Right cardiac atrium (tissue), 5 donors: ENCODE measurements around the gene UBE2L6. TPM values are rescaled to one million over a fixed set of nuclear protein-coding genes. Genes with fewer than 3 reads are reported as not detected.
A peak's percentile ranks its signal among the peaks of the same experiment; 100 is the strongest.
"Not testable (repeated sequence)": the region's sequence is repeated elsewhere in the genome, so short reads cannot be mapped to it uniquely, and the experiment has no call there.

Source experiments
- ATAC-seq, 2 donors: fragments of 200-7000 bp; cut with Tn5 transposase; one replicate each; pipeline versions ENCODE4 v1.8.0 to v1.9.1; 2020; ENCODE audit warnings: moderate library complexity in 2 of 2, mild to moderate bottlenecking in 1 of 2
- DNase-seq, 3 donors: peaks; one replicate each; pipeline ENCODE4 v3.0.0-alpha.2; 2020
- H3K27ac ChIP-seq: one replicate; pipeline ENCODE4 v1.5.1; 2013; ENCODE audit warnings: mild to moderate bottlenecking, low read length, control low read depth, moderate library complexity
- H3K27me3 ChIP-seq: one replicate; pipeline ENCODE4 v1.6.1; 2013; ENCODE audit not compliant: control insufficient read depth, insufficient read depth
- H3K4me1 ChIP-seq: one replicate; pipeline ENCODE4 v1.6.1; 2013; ENCODE audit warnings: low read length; ENCODE audit not compliant: control insufficient read depth, insufficient read depth
- H3K4me3 ChIP-seq: one replicate; pipeline ENCODE4 v1.5.1; 2013; ENCODE audit warnings: low read length, control low read depth
- H3K9me3 ChIP-seq: one replicate; pipeline ENCODE4 v1.6.1; 2013; ENCODE audit warnings: low read length; ENCODE audit not compliant: control insufficient read depth
- WGBS: extraction: QIAGEN DNeasy Blood & Tissue Kit; methylation state at CpG from one replicate; pipeline ENCODE4 v1.1.7; 2013; 5-methylcytosine and 5-hydroxymethylcytosine counted together
- intact Hi-C, 4 donors: fragments of 100-400 bp; cut with DNase I; formaldehyde crosslinking; loops; one replicate each; pipeline versions ENCODE4 v1.11.0 to v1.14.0; 2022 to 2023
- polyA plus RNA-seq: library from polyadenylated mRNA; stranded (reverse); fragments of 200-250 nt; gene quantifications from one replicate; pipeline ENCODE4 v1.2.3, GENCODE V29; 2013
- total RNA-seq, 4 donors: library from RNA; stranded (reverse); fragmentation: NEBNext Ultra II Directional; extraction: Animal tissue kit (Norgen Biotek cat#: 25700); gene quantifications; one replicate each; pipeline ENCODE4 v1.2.1, GENCODE V29; 2021
- donor health status: healthy with polysubstance abuse.
- donor health status: DM: no; HTN: yes; CAD: no.
- donor health status: DM: no; HTN: no; CAD: no.
- donor health status: DM: no; HTN: yes; CAD: no; lungs with severe emphysema.
- donor health status: DM: yes; HTN: yes; CAD: no.

The UBE2L6 gene
- total and polyA plus RNA-seq, 5 donors: 19.8 to 28.8 (median 23.8) TPM

DNA sequence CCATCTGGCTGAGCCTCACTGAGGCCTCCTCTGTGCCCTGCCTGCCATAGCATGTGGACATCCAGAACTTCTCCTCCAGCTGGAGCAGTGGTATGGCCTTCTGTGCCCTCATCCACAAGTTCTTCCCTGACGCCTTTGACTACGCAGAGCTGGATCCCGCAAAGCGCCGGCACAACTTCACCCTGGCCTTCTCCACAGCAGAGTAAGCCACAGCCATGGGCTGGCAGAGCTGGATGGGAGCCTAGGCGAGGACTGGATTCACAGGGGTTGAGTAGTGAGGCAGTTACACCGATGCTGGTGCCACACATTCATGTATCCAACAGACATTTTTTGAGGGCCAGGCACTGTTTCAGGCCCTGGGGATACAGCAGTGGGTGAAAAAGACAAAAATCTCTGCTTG, 21.0 kb downstream of the UBE2L6 start:
- ATAC-seq (no peak), DNase-seq (no peak)
- H3K9me3 ChIP-seq: no peaks in the 10 kb centered on the region
- 96% methylated on average over 7 of the region's 7 CpGs for WGBS
- no peak overlapping the region for H3K4me3 ChIP-seq
- intact Hi-C loops: no loop called here
- H3K27me3 ChIP-seq: no peaks in the 10 kb centered on the region
- no peak overlapping the region for H3K27ac ChIP-seq
- H3K4me1 ChIP-seq: no peaks in the 10 kb centered on the region

DNA sequence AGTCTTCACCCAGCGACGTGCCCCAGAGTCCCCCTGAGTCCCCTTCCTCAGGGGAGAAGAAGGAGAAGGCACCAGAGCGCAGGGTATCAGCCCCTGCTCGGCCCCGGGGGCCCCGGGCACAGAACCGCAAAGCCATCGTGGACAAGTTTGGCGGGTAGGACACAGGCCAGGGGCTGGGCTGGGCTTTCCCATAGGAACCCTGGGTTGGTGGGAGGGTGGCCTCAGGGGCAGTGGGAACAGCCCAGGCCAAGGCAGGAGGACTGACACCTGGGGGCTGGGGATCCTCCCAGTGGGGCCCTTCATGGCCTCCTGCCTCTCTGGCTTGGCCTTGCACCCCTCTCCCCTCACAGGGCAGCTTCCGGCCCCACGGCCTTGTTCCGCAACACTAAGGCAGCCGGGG, 21.6 kb downstream of the UBE2L6 start:
- no peak overlapping the region for H3K4me3 ChIP-seq
- no peaks in the 10 kb centered on the region for H3K9me3 ChIP-seq
- no peaks in the 10 kb centered on the region for H3K4me1 ChIP-seq
- peak in 1 of 3 donors; percentile 63 for DNase-seq
- peak in 1 of 2 donors; percentile 7 for ATAC-seq
- 90% methylated on average over 13 of the region's 13 CpGs for WGBS
- H3K27ac ChIP-seq: no peak overlapping the region
- intact Hi-C loops: no loop called here
- no peaks in the 10 kb centered on the region for H3K27me3 ChIP-seq

DNA sequence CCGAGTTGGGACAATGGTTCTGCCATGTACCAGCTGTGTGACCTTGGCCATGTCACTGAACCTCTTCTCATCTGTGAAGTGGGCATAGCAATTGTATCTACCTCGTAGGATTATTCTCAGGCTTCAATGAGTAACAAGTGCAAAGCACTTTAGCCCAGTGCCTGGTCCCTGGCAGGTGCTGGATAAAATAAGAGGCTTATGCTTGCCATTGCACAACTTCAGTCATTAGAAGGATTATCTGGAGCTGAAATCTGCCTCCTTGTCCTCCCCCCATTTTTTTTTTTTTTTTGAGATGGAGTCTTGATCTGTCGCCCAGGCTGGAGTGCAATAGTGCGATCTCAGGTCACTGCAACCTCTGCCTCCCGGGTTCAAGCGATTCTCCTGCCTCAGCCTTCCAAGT, 22.9 kb downstream of the UBE2L6 start:
- H3K27me3 ChIP-seq: no peaks in the 10 kb centered on the region
- 94% methylated on average over 6 of the region's 6 CpGs for WGBS
- no peaks in the 10 kb centered on the region for H3K4me1 ChIP-seq
- intact Hi-C loops: no loop called here
- DNase-seq: no peak
- H3K27ac ChIP-seq: no peak overlapping the region
- no peaks in the 10 kb centered on the region for H3K9me3 ChIP-seq
- no peak for ATAC-seq
- H3K4me3 ChIP-seq: no peak overlapping the region

DNA sequence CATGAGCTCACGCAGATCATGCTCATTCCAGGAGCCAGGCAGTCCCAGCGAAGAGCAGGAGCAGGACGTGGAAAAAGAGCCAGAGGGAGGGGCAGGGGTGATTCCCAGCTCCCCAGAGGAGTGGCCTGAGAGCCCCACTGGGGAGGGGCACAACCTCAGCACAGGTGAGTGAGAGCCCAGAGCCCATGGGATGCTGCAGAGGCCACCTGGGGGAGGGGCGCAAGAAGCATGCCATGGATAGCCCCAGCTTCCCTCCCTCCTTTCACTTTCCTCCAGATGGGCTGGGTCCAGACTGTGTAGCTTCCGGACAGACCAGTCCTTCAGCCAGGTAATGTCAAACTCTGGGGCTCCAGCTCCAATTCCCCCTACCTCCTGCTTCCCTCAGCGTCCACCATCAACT, 23.9 kb downstream of the UBE2L6 start:
- no peaks in the 10 kb centered on the region for H3K4me1 ChIP-seq
- no peak overlapping the region for H3K4me3 ChIP-seq
- 57% methylated on average over 6 of the region's 6 CpGs for WGBS
- H3K27ac ChIP-seq: no peak overlapping the region
- DNase-seq (no peak), ATAC-seq (peak in 1 of 2 donors; percentile 19)
- H3K27me3 ChIP-seq: no peaks in the 10 kb centered on the region
- intact Hi-C loops: no loop called here
- no peaks in the 10 kb centered on the region for H3K9me3 ChIP-seq

DNA sequence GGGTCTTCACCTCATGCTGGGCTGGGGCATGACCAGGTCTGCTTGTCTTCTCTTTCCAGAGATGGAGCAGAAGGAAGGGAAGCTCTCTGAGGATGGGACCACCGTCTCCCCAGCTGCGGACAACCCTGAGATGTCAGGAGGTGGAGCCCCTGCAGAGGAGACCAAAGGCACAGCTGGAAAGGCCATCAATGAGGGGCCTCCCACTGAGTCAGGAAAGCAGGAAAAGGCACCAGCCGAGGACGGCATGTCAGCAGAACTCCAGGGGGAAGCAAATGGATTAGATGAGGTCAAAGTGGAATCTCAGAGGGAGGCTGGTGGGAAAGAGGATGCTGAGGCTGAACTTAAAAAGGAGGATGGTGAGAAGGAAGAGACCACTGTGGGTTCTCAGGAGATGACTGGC, 24.9 kb downstream of the UBE2L6 start:
- intact Hi-C loops: no loop called here
- H3K9me3 ChIP-seq: no peaks in the 10 kb centered on the region
- H3K4me3 ChIP-seq: no peak overlapping the region
- DNase-seq (no peak), ATAC-seq (no peak)
- H3K27me3 ChIP-seq: no peaks in the 10 kb centered on the region
- H3K4me1 ChIP-seq: no peaks in the 10 kb centered on the region
- no peak overlapping the region for H3K27ac ChIP-seq
- WGBS: 49% methylated on average over 4 of the region's 4 CpGs

DNA sequence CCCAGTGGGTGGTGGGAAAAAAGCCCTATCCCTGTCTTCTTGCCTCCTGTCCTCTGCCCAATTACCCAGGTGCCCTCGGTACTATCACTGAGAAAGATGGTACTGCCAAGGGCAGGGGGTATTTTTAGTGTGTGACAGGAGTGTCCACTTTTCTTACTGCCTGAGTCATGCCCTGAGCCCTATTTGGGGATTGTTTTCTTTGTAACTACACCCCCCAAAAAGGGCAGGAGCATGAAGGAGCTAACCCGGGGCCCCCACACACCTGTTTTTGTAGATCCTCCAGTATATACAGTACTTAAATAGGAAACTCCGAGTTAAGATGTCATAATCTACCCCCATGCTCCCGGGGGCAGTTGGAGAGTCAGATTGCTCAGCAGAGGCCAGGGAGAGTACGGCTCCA, 26.3 kb downstream of the UBE2L6 start:
- Histone ChIP-seq H3K4me3 (no peak overlapping the region), H3K27ac (no peak overlapping the region), H3K27me3 (no peaks in the 10 kb centered on the region), H3K9me3 (no peaks in the 10 kb centered on the region), H3K4me1 (no peaks in the 10 kb centered on the region)
- 69% methylated on average over 5 of the region's 5 CpGs for WGBS
- intact Hi-C loops: no loop called here
- peak; percentile 30 to 56 for ATAC-seq
- DNase-seq: no peak

DNA sequence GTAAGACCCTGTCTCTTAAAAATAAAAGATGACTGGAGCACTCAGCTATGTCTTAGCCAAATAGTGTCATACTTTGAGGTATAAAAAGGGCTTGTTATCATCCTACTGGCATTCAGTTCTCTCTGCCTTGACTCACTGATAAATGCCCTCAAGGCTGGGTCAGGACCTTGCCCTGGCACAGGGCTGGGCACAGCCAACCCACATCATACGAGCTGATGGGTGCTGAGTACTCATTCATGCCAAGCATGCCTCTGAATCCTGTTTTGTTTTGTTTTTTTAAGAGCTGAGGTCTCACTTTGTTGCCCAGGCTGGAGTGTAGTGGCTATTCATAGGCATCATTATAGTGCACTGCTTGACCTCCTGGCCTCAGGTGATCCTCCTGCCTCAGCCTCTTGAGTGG, 28.1 kb downstream of the UBE2L6 start:
- intact Hi-C loops: no loop called here
- no peaks in the 10 kb centered on the region for H3K9me3 ChIP-seq
- DNase-seq: no peak
- H3K27me3 ChIP-seq: no peaks in the 10 kb centered on the region
- no peak for ATAC-seq
- H3K4me1 ChIP-seq: no peaks in the 10 kb centered on the region
- no peak overlapping the region for H3K27ac ChIP-seq
- no peak overlapping the region for H3K4me3 ChIP-seq
- 59% methylated on average over 1 of the region's 1 CpG for WGBS

DNA sequence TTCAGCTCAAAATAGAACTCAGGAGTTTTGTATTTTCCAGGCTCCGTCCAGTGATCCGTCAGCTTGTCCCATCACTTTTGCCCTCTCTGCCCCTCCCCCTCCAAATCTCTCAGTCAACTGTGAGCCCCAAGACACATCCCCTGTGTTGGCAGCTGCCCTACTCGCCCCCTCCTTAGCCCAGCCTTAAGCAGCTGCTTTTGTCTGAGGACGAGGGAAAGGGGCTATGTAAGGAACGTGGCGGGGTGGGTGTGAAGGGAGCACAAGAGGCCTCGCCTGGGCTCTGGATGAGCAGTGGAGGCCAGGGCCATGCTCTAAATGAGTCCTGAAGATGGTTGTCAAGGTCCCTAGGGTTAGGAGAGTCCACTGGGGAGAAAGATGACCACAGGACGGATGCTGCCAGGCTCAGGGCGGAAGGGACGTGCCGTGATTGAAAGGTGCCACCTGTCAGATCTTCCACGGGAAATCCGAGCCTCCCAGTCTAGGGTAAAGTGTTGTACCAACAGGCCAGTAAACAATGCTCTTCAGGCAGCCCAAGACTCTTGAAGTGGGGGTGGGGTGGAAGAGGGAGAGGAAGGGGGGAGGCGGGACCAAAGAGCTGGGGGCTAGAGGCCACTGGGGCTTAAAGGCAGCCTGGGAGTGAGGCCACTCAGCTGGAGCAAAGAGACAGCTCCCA, 30.4 kb downstream of the UBE2L6 start, which contains the start of gene SMTNL1:
TSS of gene SMTNL1 (plus strand) at position 649 of the 673 bp plus-strand sequence. CDS start 5,048 bp downstream, outside the sequence.
- DNase-seq (no peak), ATAC-seq (no peak)
- H3K4me1 ChIP-seq: no peaks in the 10 kb centered on the region
- no peaks in the 10 kb centered on the region for H3K27me3 ChIP-seq
- no peaks in the 10 kb centered on the region for H3K9me3 ChIP-seq
- intact Hi-C loops: no loop called here
- 64% methylated on average over 14 of the region's 14 CpGs for WGBS
- H3K4me3 ChIP-seq: no peak within 1 kb of the TSS
- no peak within 1 kb of the TSS for H3K27ac ChIP-seq

DNA sequence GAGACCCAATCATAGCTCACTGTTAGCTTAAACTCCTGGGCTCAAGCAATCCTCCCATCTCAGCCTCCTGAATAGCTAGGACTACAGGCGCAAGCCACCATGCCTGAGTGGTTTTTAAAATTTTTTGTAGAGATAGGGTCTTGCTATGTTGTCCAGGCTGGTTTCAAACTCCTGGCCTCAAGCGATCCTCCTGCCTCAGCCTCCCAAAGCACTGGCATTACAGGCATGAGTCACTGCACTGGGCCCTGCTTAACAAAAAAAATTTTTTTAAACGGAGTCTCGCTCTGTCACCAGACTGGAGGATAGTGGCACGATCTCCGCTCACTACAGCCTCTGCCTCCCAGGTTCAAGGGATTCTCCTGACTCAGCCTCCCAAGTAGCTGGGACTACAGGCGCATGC, 33.0 kb downstream of the UBE2L6 start:
- H3K9me3 ChIP-seq, H3K4me1 ChIP-seq, DNase-seq, H3K27me3 ChIP-seq, ATAC-seq, H3K4me3 ChIP-seq, intact Hi-C loops, H3K27ac ChIP-seq: not testable (repeated sequence)
- WGBS: 94% methylated on average over 7 of the region's 7 CpGs

DNA sequence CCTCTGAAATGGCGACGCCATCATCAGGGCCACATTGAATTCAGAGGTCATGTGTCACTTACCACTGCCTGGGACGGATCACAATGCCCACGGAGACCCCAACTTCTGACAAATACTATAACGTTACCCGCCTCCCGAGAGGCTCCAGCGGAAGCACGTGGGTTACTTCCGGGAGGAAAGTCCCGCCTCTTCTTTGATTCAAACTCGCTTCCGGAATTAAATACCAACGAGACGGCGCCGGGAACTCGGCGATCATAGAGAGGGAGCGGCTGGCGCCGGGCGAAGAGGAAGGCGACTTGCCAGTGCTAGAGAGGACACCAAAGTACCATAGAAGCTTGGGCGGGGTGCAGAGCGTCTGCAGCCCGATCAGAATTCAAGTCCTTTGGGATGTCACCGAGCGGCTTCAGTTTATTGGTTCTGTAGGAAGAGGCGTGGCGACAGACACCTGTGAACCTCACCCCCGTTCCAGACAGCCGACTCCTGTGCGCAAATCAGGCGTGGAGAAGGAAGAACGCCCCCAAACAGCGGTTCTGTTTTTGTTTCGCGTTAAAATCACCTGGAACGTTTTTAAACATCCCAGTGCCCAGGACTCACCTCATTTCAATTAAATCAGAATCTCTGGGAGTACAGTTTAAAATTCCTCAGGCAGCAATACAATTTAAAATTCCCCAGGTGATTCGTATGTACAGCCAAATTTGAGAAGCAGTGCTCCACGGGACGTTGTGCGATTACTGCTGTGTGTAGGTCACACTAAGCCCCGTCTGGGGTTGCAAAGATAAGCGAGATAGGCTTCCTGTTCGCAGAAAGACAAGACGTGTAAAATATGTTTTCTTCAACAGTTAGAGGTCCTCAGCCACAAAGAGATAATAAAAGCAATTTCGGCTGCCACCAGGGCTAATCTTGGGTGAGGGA, 36.6 kb downstream of the UBE2L6 start, which contains the start of gene TIMM10:
TSS of gene TIMM10 (minus strand) at position 159 of the 912 bp plus-strand sequence. CDS start 565 bp downstream, outside the sequence.
- no peaks in the 10 kb centered on the region for H3K4me1 ChIP-seq
- intact Hi-C loops: no loop called here
- WGBS: under 1% methylated on average over 49 of the region's 49 CpGs

DNA sequence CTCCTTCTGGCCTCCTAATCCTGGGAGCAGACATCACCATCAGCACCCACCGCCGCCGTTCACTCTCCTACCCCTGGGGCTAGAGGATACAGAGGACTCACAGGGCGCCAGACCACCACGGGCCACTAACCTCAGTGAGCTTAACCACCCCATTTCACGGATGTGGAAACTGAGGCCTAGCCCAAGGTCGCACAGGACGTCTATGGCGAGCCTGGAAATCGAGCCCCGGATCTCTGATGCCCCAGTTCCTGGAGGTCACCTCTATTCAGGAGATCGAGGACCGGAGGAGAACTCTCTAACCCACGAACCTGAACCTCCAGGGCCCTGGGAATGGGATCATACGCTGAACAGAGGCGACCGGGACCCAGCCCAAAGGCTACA, 37.3 kb downstream of the UBE2L6 start:
- intact Hi-C loops: no loop called here
- 2% methylated on average over 17 of the region's 17 CpGs for WGBS

More for the DNA sequence above, 36.6 kb downstream of the UBE2L6 start, which contains the start of gene TIMM10:
- Histone ChIP-seq H3K27me3 (no peaks in the 10 kb centered on the region), H3K4me3 (peak within 1 kb of the TSS; percentile 97), H3K9me3 (no peaks in the 10 kb centered on the region), H3K27ac (peak within 1 kb of the TSS; percentile 85)
- ATAC-seq (peak; percentile 98), DNase-seq (peak; percentile 95 to 98 (median 97))

More for the DNA sequence above, 37.3 kb downstream of the UBE2L6 start:
- H3K27me3 ChIP-seq: no peaks in the 10 kb centered on the region
- no peaks in the 10 kb centered on the region for H3K4me1 ChIP-seq
- peak overlapping the region; percentile 85 for H3K27ac ChIP-seq
- ATAC-seq (peak; percentile 23 to 54), DNase-seq (peak; percentile 23 to 68 (median 56))
- no peaks in the 10 kb centered on the region for H3K9me3 ChIP-seq
- H3K4me3 ChIP-seq: peak overlapping the region; percentile 97
